ENCODE measurements around the gene PPM1H. TPM values are rescaled to one million over a fixed set of nuclear protein-coding genes. Genes with fewer than 3 reads are reported as not detected.

Gene PPM1H
- total RNA-seq, 1 donor from 2014 or later, result 0.79 TPM

DNA sequence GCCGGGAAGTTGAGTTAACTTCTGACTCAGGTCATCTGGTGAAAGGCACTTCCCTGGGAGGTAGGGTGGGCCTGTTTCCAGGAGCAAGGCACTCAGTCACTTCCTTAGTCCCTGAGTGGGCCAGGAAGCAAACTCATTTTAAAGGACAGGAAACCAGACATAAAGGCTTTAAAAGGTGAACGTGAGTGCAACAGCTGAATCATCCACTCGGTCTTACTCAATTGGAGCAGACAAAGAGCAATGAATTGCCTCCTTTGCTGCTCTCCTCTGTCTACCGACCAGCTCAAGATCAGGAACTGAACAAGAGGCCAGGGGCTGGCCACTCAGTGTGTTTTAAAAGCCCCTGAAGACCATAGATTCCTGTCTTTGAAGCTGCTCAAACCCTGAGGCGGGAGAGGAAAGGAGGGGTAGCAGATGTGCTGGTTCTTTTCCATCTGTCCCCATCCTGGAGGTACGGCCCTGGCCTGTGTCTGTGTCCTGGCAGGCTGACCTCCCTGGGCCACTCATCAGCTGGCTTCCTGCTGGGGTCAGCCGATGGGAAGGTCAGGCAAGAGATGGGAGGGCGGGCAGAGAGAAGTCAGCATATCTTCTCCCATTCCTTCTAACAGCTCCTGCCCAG, 148.9 kb downstream of the PPM1H start:
- DNase-seq (ENCODE audit: low read depth) (peak; percentile 99), FAIRE-seq (peak; percentile 43)
- Histone ChIP-seq H3K27me3 (ENCODE audit: control insufficient read depth, insufficient read depth, low read length) (no peaks in the 10 kb centered on the region), H3K36me3 (ENCODE audit: control insufficient read depth, insufficient read depth, low read length) (no peaks in the 10 kb centered on the region), H3K4me3 (ENCODE audit: low read depth, low read length) (no peak overlapping the region)
- TF ChIP-seq CTCF (IDR thresholded peaks at IDR 0.05; ENCODE audit: insufficient read depth, low read length, severe bottlenecking), result no peak

- FAIRE-seq, result no peak
- no peak for TF ChIP-seq CTCF (IDR thresholded peaks at IDR 0.05; ENCODE audit: insufficient read depth, low read length, severe bottlenecking)
- Histone ChIP-seq H3K27me3 (ENCODE audit: control insufficient read depth, insufficient read depth, low read length) (no peaks in the 10 kb centered on the region), H3K36me3 (ENCODE audit: control insufficient read depth, insufficient read depth, low read length) (no peaks in the 10 kb centered on the region), H3K4me3 (ENCODE audit: low read depth, low read length) (no peak overlapping the region)
- no peak for DNase-seq (ENCODE audit: low read depth)
These were observed 150.4 kb downstream of the PPM1H start for GRCh38 chr12:62784576-62784975.

GRCh38 chr12:62783881-62784280, 151.1 kb downstream of the PPM1H start:
- TF ChIP-seq CTCF (IDR thresholded peaks at IDR 0.05; ENCODE audit: insufficient read depth, low read length, severe bottlenecking), result no peak
- Histone ChIP-seq H3K4me3 (ENCODE audit: low read depth, low read length) (no peak overlapping the region), H3K27me3 (ENCODE audit: control insufficient read depth, insufficient read depth, low read length) (no peaks in the 10 kb centered on the region), H3K36me3 (ENCODE audit: control insufficient read depth, insufficient read depth, low read length) (no peaks in the 10 kb centered on the region)
- FAIRE-seq, result no peak
- no peak for DNase-seq (ENCODE audit: low read depth)

DNA sequence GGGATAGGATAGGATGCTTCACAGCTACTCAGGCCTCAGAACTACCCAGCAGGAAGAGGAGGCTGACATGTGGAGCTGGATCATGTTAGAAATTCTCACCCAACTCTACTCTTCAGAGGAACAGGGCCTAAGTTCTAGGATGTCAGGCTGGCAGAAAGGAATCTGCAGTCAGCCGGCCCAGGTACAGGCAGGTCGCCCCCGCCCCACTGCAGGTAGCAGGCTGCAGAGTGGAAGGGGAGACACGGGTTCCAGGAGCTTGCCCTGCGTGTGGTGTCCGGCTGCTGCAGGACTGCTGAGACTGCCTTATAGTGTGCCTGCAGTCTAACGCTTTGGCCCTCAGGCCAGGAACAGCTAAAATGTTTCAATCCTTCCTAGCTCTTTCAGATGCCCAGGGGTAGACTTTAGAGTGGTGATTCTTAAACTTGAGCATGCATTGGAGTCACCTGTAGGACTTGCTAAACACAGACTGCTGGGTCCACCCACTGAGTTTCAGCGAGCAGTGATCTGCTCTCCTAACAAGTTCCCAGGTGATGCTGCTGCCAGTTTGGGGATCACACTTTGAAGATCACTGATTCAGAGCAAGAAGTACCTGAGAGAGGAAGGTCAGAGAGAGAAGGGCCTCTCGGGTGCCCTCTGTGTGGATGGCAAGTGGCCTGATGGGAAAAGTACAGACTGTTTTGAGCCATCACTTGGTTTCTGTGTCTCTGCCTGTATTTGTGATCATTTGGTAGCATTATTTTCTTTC, 153.6 kb downstream of the PPM1H start:
- FAIRE-seq (no peak), DNase-seq (ENCODE audit: low read depth) (no peak)
- H3K36me3 ChIP-seq (ENCODE audit: control insufficient read depth, insufficient read depth, low read length), result no peaks in the 10 kb centered on the region
- no peaks in the 10 kb centered on the region for H3K27me3 ChIP-seq (ENCODE audit: control insufficient read depth, insufficient read depth, low read length)
- H3K4me3 ChIP-seq (ENCODE audit: low read depth, low read length), result no peak overlapping the region
- no peak for TF ChIP-seq CTCF (IDR thresholded peaks at IDR 0.05; ENCODE audit: insufficient read depth, low read length, severe bottlenecking)

DNA sequence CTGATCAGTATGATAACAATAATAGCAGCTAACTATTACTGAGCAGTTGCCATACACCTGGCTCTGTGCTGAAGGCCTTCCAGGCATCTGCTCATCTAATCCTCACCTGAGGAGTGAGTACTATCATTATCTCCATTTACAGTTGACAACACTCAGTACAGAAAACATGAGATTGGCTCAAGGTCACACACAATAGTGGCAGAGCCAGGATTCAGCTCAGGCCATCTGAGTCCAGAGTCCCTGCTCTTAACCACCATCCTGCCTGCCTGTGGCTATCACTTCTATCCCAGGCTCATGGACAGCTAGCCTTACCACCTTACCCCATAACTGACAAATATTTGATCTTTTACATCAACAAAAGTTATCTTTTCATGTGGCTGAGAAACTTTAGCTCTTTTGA, 155.5 kb downstream of the PPM1H start:
- no peak for FAIRE-seq

More for the DNA sequence above, 155.5 kb downstream of the PPM1H start:
- TF ChIP-seq CTCF (IDR thresholded peaks at IDR 0.05; ENCODE audit: insufficient read depth, low read length, severe bottlenecking), result no peak
- DNase-seq (ENCODE audit: low read depth), result no peak
- H3K36me3 ChIP-seq (ENCODE audit: control insufficient read depth, insufficient read depth, low read length), result no peaks in the 10 kb centered on the region
- no peaks in the 10 kb centered on the region for H3K27me3 ChIP-seq (ENCODE audit: control insufficient read depth, insufficient read depth, low read length)
- H3K4me3 ChIP-seq (ENCODE audit: low read depth, low read length), result no peak overlapping the region
